Measurements from ENCODE around the gene PACS1.
"Not testable (repeated sequence)": the region's sequence is repeated elsewhere in the genome, so short reads cannot be mapped to it uniquely, and the experiment has no call there.

PACS1 gene

GRCh38 chr11:66083767-66084166, 13.7 kb downstream of the PACS1 start:
- H3K4me3 ChIP-seq (ENCODE audit: control insufficient read depth, low read depth, low read length): no peak overlapping the region
- no peak for DNase-seq (ENCODE audit: low read depth)
- TF ChIP-seq, protein P1, sequence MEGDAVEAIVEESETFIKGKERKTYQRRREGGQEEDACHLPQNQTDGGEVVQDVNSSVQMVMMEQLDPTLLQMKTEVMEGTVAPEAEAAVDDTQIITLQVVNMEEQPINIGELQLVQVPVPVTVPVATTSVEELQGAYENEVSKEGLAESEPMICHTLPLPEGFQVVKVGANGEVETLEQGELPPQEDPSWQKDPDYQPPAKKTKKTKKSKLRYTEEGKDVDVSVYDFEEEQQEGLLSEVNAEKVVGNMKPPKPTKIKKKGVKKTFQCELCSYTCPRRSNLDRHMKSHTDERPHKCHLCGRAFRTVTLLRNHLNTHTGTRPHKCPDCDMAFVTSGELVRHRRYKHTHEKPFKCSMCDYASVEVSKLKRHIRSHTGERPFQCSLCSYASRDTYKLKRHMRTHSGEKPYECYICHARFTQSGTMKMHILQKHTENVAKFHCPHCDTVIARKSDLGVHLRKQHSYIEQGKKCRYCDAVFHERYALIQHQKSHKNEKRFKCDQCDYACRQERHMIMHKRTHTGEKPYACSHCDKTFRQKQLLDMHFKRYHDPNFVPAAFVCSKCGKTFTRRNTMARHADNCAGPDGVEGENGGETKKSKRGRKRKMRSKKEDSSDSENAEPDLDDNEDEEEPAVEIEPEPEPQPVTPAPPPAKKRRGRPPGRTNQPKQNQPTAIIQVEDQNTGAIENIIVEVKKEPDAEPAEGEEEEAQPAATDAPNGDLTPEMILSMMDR (conservative IDR thresholded peaks at IDR 0.05; ENCODE audit: control insufficient read depth, insufficient read depth, low read depth, low read length): no peak

GRCh38 chr11:66084821-66085475, 14.9 kb downstream of the PACS1 start:
- no peak for DNase-seq (ENCODE audit: low read depth)
- TF ChIP-seq, protein P1 (conservative IDR thresholded peaks at IDR 0.05; ENCODE audit: control insufficient read depth, insufficient read depth, low read depth, low read length): no peak
- H3K4me3 ChIP-seq (ENCODE audit: control insufficient read depth, low read depth, low read length): no peak overlapping the region

DNA sequence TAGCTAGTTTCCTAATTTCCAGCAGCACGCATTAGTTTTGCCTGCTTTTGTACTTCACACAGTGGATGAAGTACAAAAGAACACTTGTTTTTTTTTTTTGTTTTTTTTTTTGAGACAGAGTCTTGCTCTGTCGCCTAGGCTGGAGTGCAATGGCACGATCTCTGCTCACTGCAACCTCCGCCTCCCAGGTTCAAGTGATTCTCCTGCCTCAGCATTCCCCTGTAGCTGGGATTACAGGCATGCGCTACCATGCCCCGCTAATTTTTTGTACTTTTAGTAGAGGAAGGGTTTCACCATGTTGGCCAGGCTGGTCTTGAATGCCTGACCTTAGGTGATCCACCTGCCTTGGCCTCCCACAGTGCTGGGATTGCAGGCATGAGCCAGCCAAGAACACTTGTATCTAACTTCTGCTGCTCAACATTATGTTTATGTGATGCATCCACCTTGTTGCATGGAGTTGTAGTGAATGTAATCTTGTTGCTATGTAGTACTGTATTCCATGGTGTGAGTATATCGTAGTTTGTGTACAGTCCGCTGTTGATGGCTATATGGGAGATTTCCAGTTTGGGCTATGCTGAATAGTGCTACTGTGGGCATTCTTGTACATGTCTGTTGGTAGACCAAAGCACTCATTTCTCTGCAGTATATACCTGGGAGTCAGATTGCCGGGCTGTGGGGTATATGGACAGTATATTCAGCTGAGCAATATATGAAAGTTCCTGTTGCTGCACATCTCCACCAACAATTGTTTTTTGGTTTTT, 17.3 kb downstream of the PACS1 start:
- TF ChIP-seq, protein P1 (conservative IDR thresholded peaks at IDR 0.05; ENCODE audit: control insufficient read depth, insufficient read depth, low read depth, low read length): no peak
- no peak overlapping the region for H3K4me3 ChIP-seq (ENCODE audit: control insufficient read depth, low read depth, low read length)
- DNase-seq (ENCODE audit: low read depth): no peak

GRCh38 chr11:66089067-66089466, 19.0 kb downstream of the PACS1 start:
- TF ChIP-seq, protein P1 (conservative IDR thresholded peaks at IDR 0.05; ENCODE audit: control insufficient read depth, insufficient read depth, low read depth, low read length): no peak
- H3K4me3 ChIP-seq (ENCODE audit: control insufficient read depth, low read depth, low read length): no peak overlapping the region
- DNase-seq (ENCODE audit: low read depth): no peak

DNA sequence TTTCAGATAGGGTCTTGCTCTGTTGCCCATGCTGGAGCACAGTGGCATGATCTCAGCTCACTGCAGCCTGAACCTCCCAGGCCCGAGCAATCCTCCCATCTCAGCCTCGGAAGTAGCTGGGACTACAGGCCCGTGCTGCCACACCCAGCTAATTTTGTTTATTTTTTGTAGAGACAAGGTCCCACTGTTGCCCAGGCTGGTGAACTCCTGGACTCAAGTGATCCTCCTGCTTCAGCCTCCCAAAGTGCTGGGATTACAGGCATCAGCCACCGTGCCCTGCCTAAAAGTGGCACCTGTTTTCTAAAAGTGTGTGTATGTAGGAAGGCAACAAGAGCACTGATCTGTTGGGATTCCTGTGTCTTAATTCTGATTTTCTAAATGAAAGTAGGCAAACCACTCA, 20.2 kb downstream of the PACS1 start:
- TF ChIP-seq, protein P1 (conservative IDR thresholded peaks at IDR 0.05; ENCODE audit: control insufficient read depth, insufficient read depth, low read depth, low read length): no peak
- no peak for DNase-seq (ENCODE audit: low read depth)
- no peak overlapping the region for H3K4me3 ChIP-seq (ENCODE audit: control insufficient read depth, low read depth, low read length)

DNA sequence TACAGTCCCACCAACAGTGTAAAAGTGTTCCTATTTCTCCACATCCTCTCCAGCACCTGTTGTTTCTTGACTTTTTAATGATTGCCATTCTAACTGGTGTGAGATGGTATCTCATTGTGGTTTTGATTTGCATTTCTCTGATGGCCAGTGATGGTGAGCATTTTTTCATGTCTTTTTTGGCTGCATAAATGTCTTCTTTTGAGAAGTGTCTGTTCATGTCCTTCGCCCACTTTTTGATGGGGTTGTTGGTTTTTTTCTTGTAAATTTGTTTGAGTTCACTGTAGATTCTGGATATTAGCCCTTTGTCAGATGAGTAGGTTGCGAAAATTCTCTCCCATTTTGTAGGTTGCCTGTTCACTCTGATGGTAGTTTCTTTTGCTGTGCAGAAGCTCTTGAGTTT, 22.1 kb downstream of the PACS1 start:
- not testable (repeated sequence) for DNase-seq (ENCODE audit: low read depth)

DNA sequence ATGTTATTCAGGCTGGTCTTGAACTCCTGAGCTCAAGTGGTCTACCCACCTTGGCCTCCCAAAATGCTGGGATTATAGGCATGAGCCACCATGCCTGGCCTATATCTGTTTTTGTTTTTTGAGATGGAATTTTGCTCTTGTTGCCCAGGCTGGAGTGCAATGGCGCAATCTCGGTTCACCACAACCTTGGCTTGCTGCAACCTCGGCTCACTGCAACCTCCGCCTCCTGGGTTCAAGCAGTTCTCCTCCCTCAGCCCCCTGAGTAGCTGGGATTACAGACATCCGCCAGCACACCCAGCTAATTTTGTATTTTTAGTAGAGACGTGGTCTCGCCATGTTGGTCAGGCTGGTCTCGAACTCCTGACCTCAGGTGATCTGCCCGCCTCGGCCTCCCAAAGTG, 29.7 kb downstream of the PACS1 start:
- not testable (repeated sequence) for H3K4me3 ChIP-seq (ENCODE audit: control insufficient read depth, low read depth, low read length); DNase-seq (ENCODE audit: low read depth)

More for the DNA sequence above, 22.1 kb downstream of the PACS1 start:
- not testable (repeated sequence) for H3K4me3 ChIP-seq (ENCODE audit: control insufficient read depth, low read depth, low read length)

Data from fibroblast of mammary gland (primary cell).